Endothelial cell of umbilical vein (primary cell): ENCODE data around the gene DYNC1LI2. TPM values are rescaled to one million over a fixed set of nuclear protein-coding genes. Genes with fewer than 3 reads are reported as not detected.

Source experiments
- BruUV-seq: library from RNA; stranded (reverse); fragments of 400-500 nt; replicated peaks from 2 replicates; lab custom pipeline; 2021; lab: Mats Ljungman, UMichigan
- CTCF ChIA-PET: fragments of 300-600, 350-600 bp; sonication (Branson Sonifier 250); formaldehyde crosslinking; loops from one replicate; lab custom pipeline; 2021; ENCODE audit warnings: antibody characterized with exemption, inconsistent platforms; lab: Charles Lee
- POLR2A ChIA-PET: fragments of 300-600, 350-600 bp; sonication (Branson Sonifier 250); formaldehyde crosslinking; loops from one replicate; lab custom pipeline; 2021; ENCODE audit warnings: antibody characterized with exemption, inconsistent platforms; lab: Charles Lee
- DNase-seq: peaks from one replicate; pipeline ENCODE4 v3.0.0-alpha.2; 2011; ENCODE audit warnings: low read depth, low spot score
- FAIRE-seq: peaks from 2 replicates; lab custom pipeline; 2011; peaks lifted over from hg19 to GRCh38; lab: Jason Lieb, UNC
- H2AFZ ChIP-seq: 2 replicates; pipeline ENCODE4 v1.6.0; 2012; ENCODE audit warnings: low read depth, low read length, control low read depth, inconsistent platforms
- H3K27ac ChIP-seq: 2 replicates; pipeline ENCODE4 v1.5.1; 2011; ENCODE audit warnings: low read depth, mild to moderate bottlenecking, control low read depth, low read length, moderate library complexity; ENCODE audit not compliant: insufficient read depth
- H3K27me3 ChIP-seq, 2 experiments: 2 replicates each; pipeline versions ENCODE4 v1.6.0 to v1.6.1; 2011; ENCODE audit warnings: low read length in 2 of 2, mixed read lengths in 1 of 2; ENCODE audit not compliant: control insufficient read depth in 2 of 2, insufficient read depth in 2 of 2
- H3K36me3 ChIP-seq, 2 experiments: 2 replicates in 1 of 2; 3 replicates in 1 of 2; pipeline ENCODE4 v1.5.1; 2011; ENCODE audit warnings: low read length in 2 of 2, mild to moderate bottlenecking in 1 of 2, moderate library complexity in 1 of 2; ENCODE audit not compliant: control insufficient read depth in 2 of 2, insufficient read depth in 2 of 2; ENCODE audit errors: extremely low read depth in 1 of 2
- H3K4me1 ChIP-seq: 3 replicates; pipeline ENCODE4 v1.5.1; 2011; ENCODE audit warnings: mild to moderate bottlenecking, low read length; ENCODE audit not compliant: control insufficient read depth, insufficient read depth; ENCODE audit errors: extremely low read depth
- H3K4me2 ChIP-seq: 2 replicates; pipeline ENCODE4 v1.6.1; 2011; ENCODE audit warnings: low read length, control low read depth, mixed read lengths; ENCODE audit not compliant: insufficient read depth
- H3K4me3 ChIP-seq, 3 experiments: fragments of 200-600 bp in 1 of 3; sonication (generic), shearing (Covaris generic) in 1 of 3; replicated peaks in 1 of 3; 2 replicates each; pipeline ENCODE4 v1.5.1; 2011 to 2016; ENCODE audit warnings: control low read depth in 3 of 3, low read length in 3 of 3, mild to moderate bottlenecking in 2 of 3, inconsistent platforms in 1 of 3, low read depth in 1 of 3, moderate library complexity in 1 of 3; ENCODE audit not compliant: insufficient read depth in 1 of 3
- H3K79me2 ChIP-seq: 2 replicates; pipeline ENCODE4 v1.6.0; 2012; ENCODE audit warnings: low read length, inconsistent platforms; ENCODE audit not compliant: control insufficient read depth, insufficient read depth
- H3K9ac ChIP-seq: replicated peaks from 2 replicates; pipeline ENCODE3; 2011; ENCODE audit warnings: low read length, control low read depth; ENCODE audit not compliant: insufficient read depth; ENCODE audit errors: extremely low read depth
- H3K9me1 ChIP-seq: replicated peaks from 3 replicates; pipeline ENCODE4 v1.6.0; 2011; ENCODE audit warnings: mild to moderate bottlenecking, low read length; ENCODE audit not compliant: control insufficient read depth, insufficient read depth; ENCODE audit errors: extremely low read depth
- H3K9me3 ChIP-seq: replicated peaks from 2 replicates; pipeline ENCODE4 v1.5.1; 2012; ENCODE audit warnings: low read length, inconsistent platforms; ENCODE audit not compliant: control insufficient read depth, insufficient read depth
- H4K20me1 ChIP-seq: replicated peaks from 2 replicates; pipeline ENCODE3; 2011; ENCODE audit warnings: mild to moderate bottlenecking, low read length; ENCODE audit not compliant: control insufficient read depth, insufficient read depth; ENCODE audit errors: extremely low read depth
- CTCF ChIP-seq, 2 donors: IDR thresholded peaks; 1 replicate in 1 of 2; 2 replicates in 1 of 2; pipeline ENCODE4 v1.5.1; 2011; ENCODE audit warnings: low read length in 2 of 2, mild to moderate bottlenecking in 2 of 2, moderate library complexity in 2 of 2, control low read depth in 1 of 2, inconsistent platforms in 1 of 2, low read depth in 1 of 2; ENCODE audit not compliant: insufficient read depth in 1 of 2; ENCODE audit errors: extremely low read depth in 1 of 2
- EZH2 ChIP-seq: IDR thresholded peaks from 2 replicates; pipeline ENCODE4 v1.6.1; 2012; ENCODE audit warnings: borderline replicate concordance, low read depth, mild to moderate bottlenecking, moderate library complexity, low read length, inconsistent platforms; ENCODE audit not compliant: severe bottlenecking
- FOS ChIP-seq: IDR thresholded peaks from 2 replicates; pipeline ENCODE4 v1.6.1; 2011; ENCODE audit warnings: mild to moderate bottlenecking, low read length, moderate library complexity, borderline replicate concordance; ENCODE audit not compliant: insufficient read depth
- GATA2 ChIP-seq: IDR thresholded peaks from 2 replicates; pipeline ENCODE4 v1.7.0; 2011; ENCODE audit warnings: low read depth, mild to moderate bottlenecking, moderate library complexity, mixed read lengths, low read length; ENCODE audit not compliant: insufficient read length, insufficient read depth
- JUN ChIP-seq: IDR thresholded peaks from 2 replicates; pipeline ENCODE4 v1.6.1; 2011; ENCODE audit warnings: borderline replicate concordance, low read depth; ENCODE audit not compliant: insufficient read length, insufficient read depth
- MAX ChIP-seq: IDR thresholded peaks from 2 replicates; pipeline ENCODE4 v1.6.1; 2011; ENCODE audit not compliant: insufficient read depth, insufficient read length
- MYC ChIP-seq: IDR thresholded peaks from one replicate; pipeline ENCODE4 v1.6.1; 2011; ENCODE audit warnings: mild to moderate bottlenecking, low read depth, low read length
- POLR2A ChIP-seq: IDR thresholded peaks from 2 replicates; pipeline ENCODE4 v1.6.1; 2012; ENCODE audit warnings: low read depth, mild to moderate bottlenecking, control low read depth, low read length
- POLR2AphosphoS5 ChIP-seq: IDR thresholded peaks from 2 replicates; pipeline ENCODE4 v1.6.1; 2012; ENCODE audit warnings: low read depth, mild to moderate bottlenecking, control low read depth, low read length, moderate library complexity; ENCODE audit not compliant: insufficient read depth
- dilution Hi-C: fragments of 300-500 bp; cut with MboI; formaldehyde crosslinking; loops from one replicate; pipeline ENCODE4 v1.15.0; 2019; ENCODE audit warnings: low sequenced_read_pairs; ENCODE audit not compliant: extremely low pct_ligation_motif_present
- intact Hi-C: fragments of 100-400 bp; cut with micrococcal nuclease; formaldehyde crosslinking; loops from one replicate; pipeline ENCODE4 v1.10.0; 2022
- polyA plus RNA-seq, 4 experiments: library from polyadenylated mRNA; depleted of rRNA in 3 of 4; stranded (reverse) in 3 of 4; unstranded in 1 of 4; fragments of >200 nt; gene quantifications; 2 replicates each; pipeline versions ENCODE4 v1.2.1 to v1.2.3, GENCODE V29; 2011 to 2012; ENCODE audit warnings: missing spikeins in 1 of 4
- total RNA-seq: library from RNA; stranded (reverse); gene quantifications from 2 replicates; pipeline ENCODE4 v1.2.3, GENCODE V29; 2021

DYNC1LI2 gene
- total and polyA plus RNA-seq, 2 donors (not counting 3 experiments of a cell fraction or from before 2014, with no cell fraction given), result 110 to 159 TPM

- no peak overlapping the region for H3K4me2 ChIP-seq
- DNase-seq (no peak), FAIRE-seq (no peak)
- intact Hi-C loops (no loop called here), dilution Hi-C loops (no loop called here)
- no peak overlapping the region for H3K27ac ChIP-seq
- no peaks in the 10 kb centered on the region for H3K9me1 ChIP-seq
- ChIA-PET POLR2A (no interaction called here), CTCF (interaction anchor here (0.6 to 3.2 kb wide), 8 partner anchors 8 to 132 kb away, joined by 3 to 21 read pairs (median 6); partner anchors contain the start of genes DYNC1LI2 and NAE1)
- peaks cover 36% of the 10 kb centered on the region for H3K79me2 ChIP-seq
- TF ChIP-seq POLR2AphosphoS5, result no peak
- no peak for TF ChIP-seq MAX
- TF ChIP-seq EZH2, result no peak
- TF ChIP-seq MYC, result no peak
- TF ChIP-seq CTCF (IDR thresholded peaks at IDR 0.05; ENCODE audit: extremely low read depth in 1 of 2, insufficient read depth in 1 of 2, low read depth in 1 of 2, low read length in 2 of 2), result no peak
- TF ChIP-seq GATA2, result no peak
- TF ChIP-seq JUN, result no peak
- TF ChIP-seq POLR2A, result no peak
- no peak for TF ChIP-seq FOS
- BruUV-seq, result no TSS peak
- H3K9ac ChIP-seq, result no peak overlapping the region
- no peaks in the 10 kb centered on the region for H3K27me3 ChIP-seq
- H3K36me3 ChIP-seq, result peaks cover 36 to 41% of the 10 kb centered on the region in 2 experiments
- H3K9me3 ChIP-seq, result no peaks in the 10 kb centered on the region
- H3K4me3 ChIP-seq, result no peak overlapping the region
- no peaks in the 10 kb centered on the region for H4K20me1 ChIP-seq
- peaks cover 12% of the 10 kb centered on the region for H3K4me1 ChIP-seq
- H2AFZ ChIP-seq, result no peak overlapping the region
Measured at GRCh38 chr16:66735891-66736290, 15.5 kb downstream of the DYNC1LI2 start.
